ENCODE data around the gene IGF2BP2. TPM values are rescaled to one million over a fixed set of nuclear protein-coding genes. Genes with fewer than 3 reads are reported as not detected.
A peak's percentile ranks its signal among the peaks of the same experiment; 100 is the strongest.

Gene IGF2BP2
- total and polyA plus RNA-seq, 8 donors = 3.2 to 17.0 (median 6.6) TPM

GRCh38 chr3:185720326-185720725 lies 104.5 kb downstream of the IGF2BP2 start:
- Histone ChIP-seq H3K4me3 (no peak overlapping the region), H3K27me3 (no peaks in the 10 kb centered on the region), H3K4me1 (no peaks in the 10 kb centered on the region), H3K9me3 (no peaks in the 10 kb centered on the region), H3K36me3 (no peaks in the 10 kb centered on the region), H3K27ac (no peak overlapping the region)
- FAIRE-seq (no peak), DNase-seq (no peak), ATAC-seq (no peak)
- intact Hi-C loops (cut with DNase I) = no loop called here
- 93% methylated on average over 9 of the region's 9 CpGs for WGBS, 2 donors
- TF ChIP-seq, protein P1, sequence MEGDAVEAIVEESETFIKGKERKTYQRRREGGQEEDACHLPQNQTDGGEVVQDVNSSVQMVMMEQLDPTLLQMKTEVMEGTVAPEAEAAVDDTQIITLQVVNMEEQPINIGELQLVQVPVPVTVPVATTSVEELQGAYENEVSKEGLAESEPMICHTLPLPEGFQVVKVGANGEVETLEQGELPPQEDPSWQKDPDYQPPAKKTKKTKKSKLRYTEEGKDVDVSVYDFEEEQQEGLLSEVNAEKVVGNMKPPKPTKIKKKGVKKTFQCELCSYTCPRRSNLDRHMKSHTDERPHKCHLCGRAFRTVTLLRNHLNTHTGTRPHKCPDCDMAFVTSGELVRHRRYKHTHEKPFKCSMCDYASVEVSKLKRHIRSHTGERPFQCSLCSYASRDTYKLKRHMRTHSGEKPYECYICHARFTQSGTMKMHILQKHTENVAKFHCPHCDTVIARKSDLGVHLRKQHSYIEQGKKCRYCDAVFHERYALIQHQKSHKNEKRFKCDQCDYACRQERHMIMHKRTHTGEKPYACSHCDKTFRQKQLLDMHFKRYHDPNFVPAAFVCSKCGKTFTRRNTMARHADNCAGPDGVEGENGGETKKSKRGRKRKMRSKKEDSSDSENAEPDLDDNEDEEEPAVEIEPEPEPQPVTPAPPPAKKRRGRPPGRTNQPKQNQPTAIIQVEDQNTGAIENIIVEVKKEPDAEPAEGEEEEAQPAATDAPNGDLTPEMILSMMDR (IDR thresholded peaks at IDR 0.05) = no peak

- no peaks in the 10 kb centered on the region for H3K4me1 ChIP-seq
- DNase-seq (no peak), FAIRE-seq (no peak), ATAC-seq (no peak)
- H3K4me3 ChIP-seq = no peak overlapping the region
- intact Hi-C loops (cut with DNase I) = no loop called here
- no peaks in the 10 kb centered on the region for H3K9me3 ChIP-seq
- TF ChIP-seq, protein P1 (IDR thresholded peaks at IDR 0.05) = no peak
- WGBS, 2 donors = 92 to 93% methylated on average over 7 of the region's 7 CpGs
- H3K27me3 ChIP-seq = no peaks in the 10 kb centered on the region
- H3K36me3 ChIP-seq = no peaks in the 10 kb centered on the region
- H3K27ac ChIP-seq = no peak overlapping the region
Measured at GRCh38 chr3:185718736-185719593, 105.9 kb downstream of the IGF2BP2 start.

- TF ChIP-seq, protein P1 (IDR thresholded peaks at IDR 0.05) = no peak
- DNase-seq = no peak
- H3K9me3 ChIP-seq = no peaks in the 10 kb centered on the region
- FAIRE-seq = no peak
- no peak for ATAC-seq
- H3K27me3 ChIP-seq = no peaks in the 10 kb centered on the region
- no peak overlapping the region for H3K27ac ChIP-seq
- 89 to 92% methylated on average over 9 of the region's 9 CpGs for WGBS, 2 donors
- no peak overlapping the region for H3K4me3 ChIP-seq
- no peaks in the 10 kb centered on the region for H3K4me1 ChIP-seq
- no peaks in the 10 kb centered on the region for H3K36me3 ChIP-seq
- intact Hi-C loops (cut with DNase I) = no loop called here
Measured at GRCh38 chr3:185717627-185718402, 107.0 kb downstream of the IGF2BP2 start.

DNA sequence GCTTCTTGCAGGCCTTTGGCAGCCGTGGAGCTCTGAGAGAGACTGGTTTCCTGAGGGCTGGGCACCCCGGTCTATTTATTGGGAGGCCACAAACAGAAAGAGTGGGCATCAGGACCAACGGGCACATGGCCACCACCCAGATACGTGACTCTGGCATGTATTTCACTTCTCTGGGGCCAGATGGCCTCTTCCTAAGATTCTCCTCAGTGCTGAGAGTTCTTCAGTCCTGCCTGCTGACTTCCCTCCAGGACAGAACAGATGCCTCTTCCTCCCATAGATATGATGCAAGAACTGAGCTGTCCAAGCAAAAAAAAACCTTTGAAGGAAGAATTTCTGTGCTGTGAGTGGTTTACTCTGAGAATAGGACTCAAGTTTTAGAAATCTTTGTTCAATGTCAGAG lies 107.7 kb downstream of the IGF2BP2 start:
- no peak for DNase-seq

More for the DNA sequence above, 107.7 kb downstream of the IGF2BP2 start:
- no peaks in the 10 kb centered on the region for H3K9me3 ChIP-seq
- no peaks in the 10 kb centered on the region for H3K27me3 ChIP-seq
- 64 to 70% methylated on average over 4 of the region's 4 CpGs for WGBS, 2 donors
- ATAC-seq (peak in 2 of 4 donors; percentile 41 to 60), FAIRE-seq (no peak)
- no peaks in the 10 kb centered on the region for H3K4me1 ChIP-seq
- H3K27ac ChIP-seq = no peak overlapping the region
- intact Hi-C loops (cut with DNase I) = no loop called here
- H3K4me3 ChIP-seq = no peak overlapping the region
- TF ChIP-seq, protein P1 (IDR thresholded peaks at IDR 0.05) = no peak
- no peaks in the 10 kb centered on the region for H3K36me3 ChIP-seq
